GM19463 (cell line): ENCODE results near the gene PCED1A.
"Not testable (repeated sequence)": the region's sequence is repeated elsewhere in the genome, so short reads cannot be mapped to it uniquely, and the experiment has no call there.

Experiments
- ATAC-seq: cut with Tn5 transposase; IDR thresholded peaks from one replicate; pipeline ENCODE4 v1.9.1; 2021; ENCODE audit warnings: mild to moderate bottlenecking, moderate library complexity; ENCODE audit not compliant: unreplicated experiment

Gene PCED1A

DNA sequence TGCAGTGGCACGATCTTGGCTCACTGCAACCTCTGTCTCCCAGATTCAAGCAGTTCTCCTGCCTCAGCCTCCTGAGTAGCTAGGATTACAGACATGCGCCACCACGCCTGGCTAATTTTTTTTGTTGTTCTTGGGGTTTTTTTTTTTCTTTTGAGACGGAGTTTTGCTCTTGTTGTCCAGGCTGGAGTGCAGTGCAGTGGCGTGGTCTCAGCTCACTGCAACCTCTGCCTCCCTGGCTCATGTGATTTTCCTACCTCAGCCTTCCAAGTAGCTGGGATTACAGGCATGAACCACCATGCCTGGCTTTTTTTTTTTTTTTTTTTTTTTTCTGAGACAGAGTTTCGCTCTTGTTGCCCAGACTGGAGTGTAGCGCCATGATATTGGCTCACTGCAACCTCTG is 9.2 kb downstream of the PCED1A start:
- not testable (repeated sequence) for ATAC-seq

- ATAC-seq: no peak
These were observed 11.1 kb downstream of the PCED1A start for GRCh38 chr20:2829376-2829775.

DNA sequence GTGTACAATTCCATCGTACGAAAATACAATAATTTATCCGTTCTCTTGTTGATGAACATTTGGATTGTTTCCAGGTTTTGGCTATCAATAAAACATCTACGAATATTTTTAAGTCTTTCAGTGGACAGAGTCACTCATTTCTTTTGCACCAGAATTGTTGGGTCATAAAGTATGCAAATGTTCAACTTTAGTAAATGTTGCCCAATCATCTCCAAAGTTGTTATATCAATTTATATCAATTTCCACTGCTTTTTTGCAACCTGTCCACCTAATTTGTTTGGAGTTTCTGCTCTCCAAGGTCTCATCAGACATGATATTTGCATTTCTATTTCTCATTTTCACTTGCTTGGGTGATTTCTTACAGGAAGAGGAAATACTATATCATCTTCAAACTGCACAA is 13.8 kb downstream of the PCED1A start:
- no peak for ATAC-seq

- ATAC-seq: no peak
These were observed 14.7 kb downstream of the PCED1A start for GRCh38 chr20:2825761-2826160.

GRCh38 chr20:2822073-2822472 is 18.4 kb downstream of the PCED1A start:
- no peak for ATAC-seq

GRCh38 chr20:2820896-2821869 is 19.3 kb downstream of the PCED1A start:
- ATAC-seq: no peak

- no peak for ATAC-seq
These were observed 20.2 kb downstream of the PCED1A start for GRCh38 chr20:2820084-2820895.

DNA sequence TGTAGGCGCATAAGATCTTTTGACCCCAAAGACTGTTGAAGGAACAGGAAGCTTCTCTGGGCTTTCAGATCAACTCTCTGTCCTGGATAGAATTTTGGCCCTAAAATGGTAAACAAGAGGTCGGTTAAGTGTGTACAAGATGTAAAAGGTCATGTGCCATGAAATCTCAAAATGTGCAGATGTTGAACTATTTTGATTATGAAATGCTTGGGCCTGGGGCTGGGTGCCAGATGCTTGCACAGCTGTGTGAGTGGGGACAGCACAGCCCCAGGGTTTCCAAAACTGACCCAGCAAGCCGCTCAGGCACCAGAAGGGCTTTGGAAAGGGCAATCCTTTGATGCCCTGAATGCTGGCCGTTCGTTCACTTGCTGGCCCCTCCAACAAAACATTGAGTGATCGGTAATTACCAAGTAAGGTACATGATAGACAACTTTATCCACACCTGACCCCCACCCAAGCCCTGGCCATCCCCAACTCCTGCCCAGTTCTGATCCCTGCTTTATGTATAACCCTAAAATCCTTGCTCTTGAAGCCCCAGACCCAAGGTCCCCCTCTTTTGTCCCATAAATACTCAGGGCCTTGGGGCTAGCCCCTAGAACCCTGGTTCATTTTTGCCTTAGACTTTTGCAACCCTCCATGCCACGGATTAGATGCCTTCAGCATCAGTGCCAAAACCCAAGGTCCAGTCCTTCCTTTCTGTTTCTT is 22.4 kb downstream of the PCED1A start:
- no peak for ATAC-seq

- ATAC-seq: no peak
These were observed 23.1 kb downstream of the PCED1A start for GRCh38 chr20:2817341-2817726.

DNA sequence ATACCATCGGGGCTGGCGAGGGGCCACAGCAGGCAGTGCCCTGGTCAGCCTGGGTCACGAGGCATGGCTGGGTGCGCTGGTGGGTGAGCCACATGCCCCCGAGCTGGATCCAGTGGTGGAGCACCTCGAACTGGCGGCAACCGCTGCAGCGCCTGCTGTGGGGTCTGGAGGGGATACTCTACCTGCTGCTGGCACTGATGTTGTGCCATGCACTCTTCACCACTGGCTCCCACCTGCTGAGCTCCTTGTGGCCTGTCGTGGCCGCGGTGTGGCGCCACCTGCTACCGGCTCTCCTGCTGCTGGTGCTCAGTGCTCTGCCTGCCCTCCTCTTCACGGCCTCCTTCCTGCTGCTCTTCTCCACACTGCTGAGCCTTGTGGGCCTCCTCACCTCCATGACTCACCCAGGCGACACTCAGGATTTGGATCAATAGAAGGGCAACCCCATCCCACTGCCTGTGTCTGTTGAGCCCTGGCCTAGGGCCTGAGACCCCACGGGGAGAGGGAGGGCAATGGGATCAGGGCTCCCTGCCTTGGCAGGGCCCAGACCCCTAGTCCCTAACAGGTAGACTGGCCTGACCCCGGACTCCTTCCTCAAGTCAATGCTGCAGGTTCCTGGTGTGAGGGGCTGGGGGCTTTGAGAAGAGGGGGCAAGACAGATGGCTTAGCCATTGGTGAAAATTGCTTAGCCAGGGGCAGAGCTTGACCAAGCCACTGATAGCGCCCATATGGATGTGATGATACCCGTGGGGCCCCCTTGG is 23.7 kb downstream of the PCED1A start:
- ATAC-seq: no peak

DNA sequence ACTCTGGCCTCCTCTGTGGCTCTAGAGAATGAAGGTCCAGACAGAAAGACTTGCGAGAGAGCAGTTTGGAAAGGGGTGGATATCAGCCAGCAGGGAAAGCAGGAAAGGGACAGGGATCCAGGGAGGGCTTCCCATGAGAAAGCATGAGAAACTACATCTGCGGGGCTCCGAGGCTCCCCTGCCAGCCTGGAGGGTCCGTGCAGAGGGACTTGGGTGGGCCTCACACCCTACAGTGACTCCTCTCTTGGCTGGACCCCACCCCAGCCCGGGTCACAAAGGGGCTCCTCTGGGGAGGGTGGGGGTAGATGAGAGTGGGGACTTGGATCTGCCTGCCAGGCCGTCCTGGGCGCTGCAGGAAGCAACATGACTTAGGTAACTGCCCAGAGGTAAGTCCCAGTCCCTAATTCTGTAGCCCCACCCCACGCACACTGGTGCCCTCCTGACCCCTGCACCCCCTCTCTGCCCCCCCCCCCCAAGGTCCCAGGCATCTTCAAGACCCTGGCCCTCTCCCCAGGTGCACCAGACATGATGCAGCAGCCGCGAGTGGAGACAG is 24.3 kb downstream of the PCED1A start, which contains the start of gene TMEM239:
TSS of gene TMEM239 (plus strand) at position 335 of the 553 bp plus-strand sequence. CDS start at position 526, 191 bp downstream.
- ATAC-seq: no peak

DNA sequence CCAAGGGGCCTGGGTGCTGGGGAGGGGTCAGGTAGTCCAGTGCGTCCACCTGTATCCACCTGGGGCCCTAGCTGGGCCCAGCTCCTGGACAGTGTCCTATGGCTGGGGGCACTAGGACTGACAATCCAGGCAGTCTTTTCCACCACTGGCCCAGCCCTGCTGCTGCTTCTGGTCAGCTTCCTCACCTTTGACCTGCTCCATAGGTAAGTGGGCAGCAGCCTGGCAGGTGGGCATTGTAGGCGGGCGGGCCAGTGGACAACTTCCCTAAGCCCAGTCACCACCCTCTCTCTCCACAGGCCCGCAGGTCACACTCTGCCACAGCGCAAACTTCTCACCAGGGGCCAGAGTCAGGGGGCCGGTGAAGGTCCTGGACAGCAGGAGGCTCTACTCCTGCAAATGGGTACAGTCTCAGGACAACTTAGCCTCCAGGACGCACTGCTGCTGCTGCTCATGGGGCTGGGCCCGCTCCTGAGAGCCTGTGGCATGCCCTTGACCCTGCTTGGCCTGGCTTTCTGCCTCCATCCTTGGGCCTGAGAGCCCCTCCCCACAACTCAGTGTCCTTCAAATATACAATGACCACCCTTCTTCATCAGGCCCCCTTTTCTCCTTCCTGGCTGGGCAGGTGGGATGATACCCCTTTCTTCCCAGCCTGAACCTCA is 25.1 kb downstream of the PCED1A start:
- ATAC-seq: no peak

GRCh38 chr20:2814587-2815051 is 25.8 kb downstream of the PCED1A start, which contains the start of gene C20orf141:
C20orf141 (plus strand) TSS chr20:2814987; CDS start chr20:2815185, 198 bp downstream.
- ATAC-seq: no peak

DNA sequence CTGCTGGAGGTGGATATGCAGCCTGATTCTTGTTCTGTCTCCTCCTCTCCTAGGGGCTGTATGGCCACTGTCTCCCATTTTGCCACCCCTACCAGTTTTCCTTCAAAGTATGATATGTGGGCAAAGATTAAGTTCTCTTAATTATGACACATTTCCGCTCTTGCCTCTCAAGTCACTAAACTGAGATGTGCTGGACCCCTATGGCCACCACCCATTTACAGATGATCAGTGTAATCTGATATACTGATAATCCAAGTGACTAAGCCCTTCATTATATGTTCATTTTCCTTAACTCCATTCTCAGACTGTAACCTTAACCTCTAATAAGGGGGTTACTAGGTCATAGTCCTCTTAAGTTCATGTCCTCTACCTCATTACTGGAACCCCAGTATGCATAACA is 26.4 kb downstream of the PCED1A start:
- ATAC-seq: no peak

DNA sequence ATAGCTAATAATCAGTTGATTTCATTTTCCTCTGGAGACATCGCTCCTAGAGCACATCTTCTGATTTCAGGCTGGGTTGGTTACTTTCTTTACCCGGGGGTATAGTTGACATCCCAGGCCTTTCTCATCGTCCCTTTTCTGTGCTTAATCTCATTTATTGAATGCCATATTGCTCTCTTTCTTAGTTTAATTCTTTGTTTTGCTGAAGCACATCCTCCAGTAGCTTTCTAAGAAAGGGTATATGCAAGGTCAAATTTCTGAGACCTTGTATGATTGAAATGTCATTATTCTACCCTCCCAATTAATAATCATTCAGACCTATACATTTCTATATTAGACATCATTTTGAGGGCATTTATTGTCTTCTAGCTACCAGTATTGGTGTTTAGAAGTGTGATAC is 28.3 kb downstream of the PCED1A start:
- ATAC-seq: no peak

- no peak for ATAC-seq
These were observed 30.8 kb downstream of the PCED1A start for GRCh38 chr20:2809690-2810089.

DNA sequence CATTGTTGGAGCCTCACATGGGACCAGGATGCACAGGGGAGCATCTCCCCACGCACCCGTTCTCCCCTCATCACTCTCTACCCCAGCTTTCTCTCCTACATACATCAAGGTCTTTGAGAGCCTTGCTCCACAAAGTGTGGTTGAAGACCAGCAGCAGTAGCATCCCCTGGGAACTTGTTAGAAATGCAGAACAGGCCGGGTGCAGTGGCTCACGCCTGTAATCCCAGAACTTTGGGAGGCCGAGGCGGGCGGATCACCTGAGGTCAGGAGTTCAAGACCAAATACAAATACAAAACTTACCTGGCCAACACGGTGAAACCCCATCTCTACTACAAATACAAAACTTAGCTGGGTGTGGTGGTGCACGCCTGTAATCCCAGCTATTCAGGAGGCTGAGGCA is 32.5 kb downstream of the PCED1A start:
- ATAC-seq: not testable (repeated sequence)

DNA sequence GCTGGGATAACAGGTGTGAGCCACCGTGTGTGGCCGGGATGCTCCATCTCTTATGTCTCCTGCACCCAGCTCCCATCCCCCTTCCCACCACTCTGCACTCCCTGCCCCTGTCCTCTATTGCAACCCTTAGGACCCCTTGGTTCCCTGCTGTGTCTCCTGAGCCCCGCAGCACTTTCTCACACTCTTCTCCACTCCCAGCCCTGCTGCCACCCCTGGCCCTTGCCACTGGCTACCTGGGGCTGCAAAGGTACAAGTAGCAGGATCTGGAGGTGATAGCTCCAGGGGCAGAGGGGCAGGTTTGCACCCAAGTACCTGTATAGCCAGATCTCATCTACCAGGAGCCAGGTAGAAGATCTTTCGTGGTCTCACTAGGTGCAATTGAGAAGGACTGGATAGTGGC is 33.4 kb downstream of the PCED1A start:
- no peak for ATAC-seq

DNA sequence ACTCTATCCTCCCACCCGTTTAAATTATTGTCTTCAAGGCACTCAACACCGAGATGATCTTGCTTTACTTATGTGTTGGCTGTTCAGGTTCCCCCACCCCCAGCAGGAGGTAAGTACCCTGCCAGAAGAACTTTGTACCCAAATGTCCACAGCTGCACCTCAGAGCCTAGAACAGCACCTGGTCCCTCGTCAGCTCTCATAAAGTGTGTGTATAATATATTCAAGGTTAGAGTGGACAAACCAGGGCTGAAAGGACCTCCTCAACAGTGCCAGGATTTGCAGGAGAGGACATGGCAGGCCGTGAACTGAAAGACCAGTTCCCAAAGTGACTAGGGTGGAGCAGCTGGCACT is 34.1 kb downstream of the PCED1A start:
- no peak for ATAC-seq
